Measurements from ENCODE around the gene CIB4. TPM values are rescaled to one million over a fixed set of nuclear protein-coding genes. Genes with fewer than 3 reads are reported as not detected.
"Not testable (repeated sequence)": the region's sequence is repeated elsewhere in the genome, so short reads cannot be mapped to it uniquely, and the experiment has no call there.

The CIB4 gene
- total RNA-seq, 4 donors from 2014 or later, result not detected

GRCh38 chr2:26569216-26570082 lies 71.7 kb downstream of the CIB4 start:
- Histone ChIP-seq H3K4me1 (no peaks in the 10 kb centered on the region), H3K9me3 (no peaks in the 10 kb centered on the region), H3K4me3 (no peak overlapping the region), H3K36me3 (no peaks in the 10 kb centered on the region), H3K27ac (no peak overlapping the region), H3K27me3 (peaks cover 3% of the 10 kb centered on the region)
- no peak for DNase-seq
- in situ Hi-C loops (cut with MboI; ENCODE audit: low pct_ligation_motif_present in 1 of 4, low pct_unique_long_range_greater_than_20kb in 1 of 4, low sequenced_read_pairs in 3 of 4), result no loop called here
- intact Hi-C loops (cut with DNase I; ENCODE audit: low total_unique reads), result no loop called here
- whole genome bisulfite sequencing, 2 donors (ENCODE audit: low coverage in 1 of 2), result 60 to 87% methylated on average over 3 to 12 of the region's 12 CpGs
- TF ChIP-seq POLR2A (IDR thresholded peaks at IDR 0.05) (no peak), POLR2AphosphoS5 (IDR thresholded peaks at IDR 0.05) (no peak), EP300 (IDR thresholded peaks at IDR 0.05; ENCODE audit: low read depth) (no peak)
- TF ChIP-seq, protein P1, sequence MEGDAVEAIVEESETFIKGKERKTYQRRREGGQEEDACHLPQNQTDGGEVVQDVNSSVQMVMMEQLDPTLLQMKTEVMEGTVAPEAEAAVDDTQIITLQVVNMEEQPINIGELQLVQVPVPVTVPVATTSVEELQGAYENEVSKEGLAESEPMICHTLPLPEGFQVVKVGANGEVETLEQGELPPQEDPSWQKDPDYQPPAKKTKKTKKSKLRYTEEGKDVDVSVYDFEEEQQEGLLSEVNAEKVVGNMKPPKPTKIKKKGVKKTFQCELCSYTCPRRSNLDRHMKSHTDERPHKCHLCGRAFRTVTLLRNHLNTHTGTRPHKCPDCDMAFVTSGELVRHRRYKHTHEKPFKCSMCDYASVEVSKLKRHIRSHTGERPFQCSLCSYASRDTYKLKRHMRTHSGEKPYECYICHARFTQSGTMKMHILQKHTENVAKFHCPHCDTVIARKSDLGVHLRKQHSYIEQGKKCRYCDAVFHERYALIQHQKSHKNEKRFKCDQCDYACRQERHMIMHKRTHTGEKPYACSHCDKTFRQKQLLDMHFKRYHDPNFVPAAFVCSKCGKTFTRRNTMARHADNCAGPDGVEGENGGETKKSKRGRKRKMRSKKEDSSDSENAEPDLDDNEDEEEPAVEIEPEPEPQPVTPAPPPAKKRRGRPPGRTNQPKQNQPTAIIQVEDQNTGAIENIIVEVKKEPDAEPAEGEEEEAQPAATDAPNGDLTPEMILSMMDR (IDR thresholded peaks at IDR 0.05), result no peak

DNA sequence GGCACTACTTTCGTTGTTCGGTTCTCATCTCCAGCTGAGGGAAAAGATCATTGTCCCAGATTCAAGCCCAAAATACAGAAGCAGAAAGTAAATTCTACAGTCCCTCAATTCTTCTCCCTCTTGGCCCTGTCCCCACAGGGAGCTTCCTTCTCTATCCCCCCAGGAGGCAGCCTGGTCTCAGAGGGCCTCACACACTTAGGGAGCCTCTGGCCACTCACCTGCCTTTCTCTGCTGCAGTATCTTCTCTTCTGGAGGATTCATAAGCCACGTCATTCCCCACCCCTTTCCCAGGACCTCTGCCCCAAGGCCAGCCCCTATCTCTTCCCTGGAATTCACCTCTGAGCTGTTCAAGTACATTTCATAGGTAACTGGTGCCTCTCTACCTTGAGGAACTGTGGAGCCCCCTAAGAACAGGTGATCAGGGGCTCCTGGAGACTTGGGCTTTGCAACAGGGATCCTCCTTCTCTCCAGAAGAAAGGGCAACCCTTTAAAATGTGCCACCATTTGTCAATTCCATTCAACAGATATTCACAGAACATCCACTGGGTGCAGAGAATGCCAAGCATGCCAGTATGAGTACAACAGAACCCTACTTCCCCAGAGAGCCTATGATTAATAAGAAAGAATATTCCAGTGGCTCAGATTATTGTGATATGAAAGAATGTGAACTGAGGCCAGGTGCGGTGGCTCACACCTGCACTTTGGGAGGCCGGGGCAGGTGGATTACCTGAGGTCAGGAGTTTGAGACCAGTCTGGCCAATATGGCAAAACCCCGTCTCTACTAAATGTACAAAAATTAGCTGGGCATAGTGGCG lies 72.9 kb downstream of the CIB4 start:
- 87 to 97% methylated on average over 4 to 7 of the region's 7 CpGs for WGBS, 2 donors (ENCODE audit: low coverage in 1 of 2)
- intact Hi-C loops (cut with DNase I; ENCODE audit: low total_unique reads) (no loop called here), in situ Hi-C loops (cut with MboI; ENCODE audit: low pct_ligation_motif_present in 1 of 4, low pct_unique_long_range_greater_than_20kb in 1 of 4, low sequenced_read_pairs in 3 of 4) (no loop called here)
- TF ChIP-seq POLR2A (IDR thresholded peaks at IDR 0.05), result no peak
- TF ChIP-seq POLR2AphosphoS5 (IDR thresholded peaks at IDR 0.05), result no peak
- TF ChIP-seq, protein P1 (IDR thresholded peaks at IDR 0.05), result no peak
- no peak for TF ChIP-seq EP300 (IDR thresholded peaks at IDR 0.05; ENCODE audit: low read depth)
- H3K27ac ChIP-seq, result no peak overlapping the region
- no peak overlapping the region for H3K4me3 ChIP-seq
- DNase-seq, result no peak
- H3K27me3 ChIP-seq, result peaks cover 13% of the 10 kb centered on the region
- no peaks in the 10 kb centered on the region for H3K9me3 ChIP-seq
- peaks cover 0 to 3% (median 1%) of the 10 kb centered on the region in 4 donors for H3K4me1 ChIP-seq
- no peaks in the 10 kb centered on the region for H3K36me3 ChIP-seq

- intact Hi-C loops (cut with DNase I; ENCODE audit: low total_unique reads), result no loop called here
- Histone ChIP-seq H3K36me3 (no peaks in the 10 kb centered on the region), H3K4me1 (peaks cover 5 to 10% (median 9%) of the 10 kb centered on the region in 4 donors), H3K27ac (no peak overlapping the region), H3K27me3 (peaks cover 19% of the 10 kb centered on the region), H3K9me3 (no peaks in the 10 kb centered on the region), H3K4me3 (no peak overlapping the region)
- in situ Hi-C loops (cut with MboI; ENCODE audit: low pct_ligation_motif_present in 1 of 4, low pct_unique_long_range_greater_than_20kb in 1 of 4, low sequenced_read_pairs in 3 of 4), result no loop called here
- 78% methylated on average over 3 of the region's 3 CpGs; no CpG with 5 or more reads in 1 of the 2 donors for WGBS, 2 donors (ENCODE audit: low coverage in 1 of 2)
- TF ChIP-seq POLR2AphosphoS5 (IDR thresholded peaks at IDR 0.05), result no peak
- TF ChIP-seq EP300 (IDR thresholded peaks at IDR 0.05; ENCODE audit: low read depth), result no peak
- TF ChIP-seq POLR2A (IDR thresholded peaks at IDR 0.05), result no peak
- TF ChIP-seq, protein P1 (IDR thresholded peaks at IDR 0.05), result no peak
- no peak for DNase-seq
Observed at GRCh38 chr2:26567534-26567933, 73.6 kb downstream of the CIB4 start.

DNA sequence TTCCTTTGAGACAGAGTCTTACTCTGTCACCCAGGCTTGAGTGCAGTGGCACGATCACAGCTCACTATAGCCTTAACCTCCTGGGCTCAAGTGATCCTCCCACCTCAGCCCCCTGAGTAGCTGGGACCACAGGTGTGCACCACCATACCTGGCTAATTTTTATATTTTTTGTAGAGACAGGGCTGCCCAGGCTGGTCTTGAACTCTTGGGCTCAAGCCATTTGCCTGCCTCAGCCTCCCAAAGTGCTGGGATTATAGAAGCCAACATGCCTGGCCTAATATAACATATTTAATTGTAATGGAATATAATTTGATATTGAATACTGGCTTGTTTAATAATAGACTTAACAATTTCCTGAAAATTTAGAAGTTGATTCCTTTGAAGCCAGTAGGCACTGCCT lies 74.4 kb downstream of the CIB4 start:
- DNase-seq; H3K36me3 ChIP-seq; H3K27ac ChIP-seq; H3K9me3 ChIP-seq; H3K4me3 ChIP-seq; in situ Hi-C loops (cut with MboI; ENCODE audit: low pct_ligation_motif_present in 1 of 4, low pct_unique_long_range_greater_than_20kb in 1 of 4, low sequenced_read_pairs in 3 of 4); intact Hi-C loops (cut with DNase I; ENCODE audit: low total_unique reads): not testable (repeated sequence)
- 82% methylated on average over 1 of the region's 1 CpG; no CpG with 5 or more reads in 1 of the 2 donors for WGBS, 2 donors (ENCODE audit: low coverage in 1 of 2)
- peaks cover 27% of the 10 kb centered on the region for H3K27me3 ChIP-seq
- H3K4me1 ChIP-seq, result peaks cover 7 to 17% (median 15%) of the 10 kb centered on the region in 4 donors

All from transverse colon (tissue), 4 donors.